DMS 273 (cell line): Measurements from ENCODE around the gene TKFC.
A peak's percentile ranks its signal among the peaks of the same experiment; 100 is the strongest.

Source experiments
- DNase-seq: peaks from one replicate; lab custom pipeline; 2025; ENCODE audit not compliant: unreplicated experiment; lab: John Stamatoyannopoulos, UW

Gene TKFC, protein sequence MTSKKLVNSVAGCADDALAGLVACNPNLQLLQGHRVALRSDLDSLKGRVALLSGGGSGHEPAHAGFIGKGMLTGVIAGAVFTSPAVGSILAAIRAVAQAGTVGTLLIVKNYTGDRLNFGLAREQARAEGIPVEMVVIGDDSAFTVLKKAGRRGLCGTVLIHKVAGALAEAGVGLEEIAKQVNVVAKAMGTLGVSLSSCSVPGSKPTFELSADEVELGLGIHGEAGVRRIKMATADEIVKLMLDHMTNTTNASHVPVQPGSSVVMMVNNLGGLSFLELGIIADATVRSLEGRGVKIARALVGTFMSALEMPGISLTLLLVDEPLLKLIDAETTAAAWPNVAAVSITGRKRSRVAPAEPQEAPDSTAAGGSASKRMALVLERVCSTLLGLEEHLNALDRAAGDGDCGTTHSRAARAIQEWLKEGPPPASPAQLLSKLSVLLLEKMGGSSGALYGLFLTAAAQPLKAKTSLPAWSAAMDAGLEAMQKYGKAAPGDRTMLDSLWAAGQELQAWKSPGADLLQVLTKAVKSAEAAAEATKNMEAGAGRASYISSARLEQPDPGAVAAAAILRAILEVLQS

GRCh38 chr11:61332797-61333549, at the start of gene TKFC, which contains the start of gene DDB1:
TSS of gene TKFC (plus strand) at chr11:61333228. CDS start at chr11:61334729, 1,501 bp downstream.
TSS of gene DDB1 (minus strand) at chr11:61333105. CDS start at chr11:61332968, 137 bp downstream.
- DNase-seq: peak; percentile 96

- DNase-seq: no peak
Measured at GRCh38 chr11:61283613-61284012, 49.4 kb upstream of the TKFC start.

DNA sequence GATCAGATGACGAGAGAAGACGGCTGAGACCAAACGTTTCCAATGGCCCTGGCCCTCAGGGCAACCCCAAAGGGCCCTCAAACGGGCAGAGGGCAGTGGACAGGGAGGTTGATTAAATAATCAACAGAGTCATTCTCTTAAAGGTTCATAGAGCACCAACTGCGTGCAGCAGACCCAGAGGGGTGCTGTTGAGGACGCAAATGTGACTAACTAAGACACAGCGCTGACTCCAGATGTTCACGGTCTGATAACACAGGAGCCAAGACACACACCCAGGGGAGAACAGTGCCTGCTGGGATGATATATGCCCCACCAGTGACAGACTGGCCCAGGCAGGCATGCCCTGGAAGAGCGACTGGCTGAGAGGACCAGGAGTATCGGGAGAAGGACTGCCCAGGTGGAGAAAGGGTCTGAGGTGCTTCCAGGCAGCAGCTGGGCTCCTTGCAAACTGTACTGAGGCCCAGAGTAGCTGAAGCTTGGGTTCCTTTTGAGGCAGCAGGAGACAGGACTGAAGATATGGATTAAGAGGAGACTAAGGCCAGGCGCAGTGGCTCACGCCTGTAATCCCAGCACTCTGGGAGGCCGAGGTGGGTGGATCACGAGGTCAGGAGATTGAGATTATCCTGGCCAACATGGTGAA, 45.6 kb upstream of the TKFC start:
- DNase-seq: no peak

DNA sequence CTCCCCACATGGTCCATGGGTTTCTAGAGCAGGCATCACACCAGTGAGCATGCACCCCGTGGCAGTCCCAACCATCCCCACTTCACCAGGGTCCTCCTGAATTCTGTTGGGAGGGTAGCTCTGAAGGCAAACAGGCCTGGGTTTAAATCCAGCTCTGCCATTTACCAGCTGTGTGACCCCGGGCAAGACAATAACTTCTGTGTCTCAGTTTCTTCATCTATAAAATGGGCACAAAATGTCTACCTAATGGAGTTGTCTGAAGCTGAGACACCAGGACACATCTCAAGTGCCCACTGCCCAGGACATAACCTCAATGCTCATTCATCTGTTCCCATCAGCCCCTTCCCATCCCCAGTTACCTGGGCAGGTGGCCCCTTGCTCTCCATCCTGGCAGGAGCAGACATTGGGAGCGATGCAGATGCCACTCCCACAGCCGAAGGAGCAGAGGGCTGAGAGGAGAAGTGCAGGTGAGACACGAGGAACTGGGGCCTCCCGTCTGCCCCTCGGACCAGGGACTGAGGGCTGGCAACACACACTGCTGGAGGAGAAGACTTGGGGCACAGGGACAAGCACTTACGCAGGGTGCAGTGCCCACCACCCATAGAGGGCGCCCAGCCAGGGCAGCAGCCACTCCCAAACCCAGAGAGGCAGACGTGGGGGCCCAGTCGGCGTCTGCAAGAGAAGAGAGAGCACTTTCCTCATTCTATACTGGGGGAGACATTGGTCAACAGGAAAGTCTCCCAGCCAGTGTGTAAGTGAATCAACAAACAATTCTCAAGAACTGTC, 41.9 kb upstream of the TKFC start:
- no peak for DNase-seq

DNA sequence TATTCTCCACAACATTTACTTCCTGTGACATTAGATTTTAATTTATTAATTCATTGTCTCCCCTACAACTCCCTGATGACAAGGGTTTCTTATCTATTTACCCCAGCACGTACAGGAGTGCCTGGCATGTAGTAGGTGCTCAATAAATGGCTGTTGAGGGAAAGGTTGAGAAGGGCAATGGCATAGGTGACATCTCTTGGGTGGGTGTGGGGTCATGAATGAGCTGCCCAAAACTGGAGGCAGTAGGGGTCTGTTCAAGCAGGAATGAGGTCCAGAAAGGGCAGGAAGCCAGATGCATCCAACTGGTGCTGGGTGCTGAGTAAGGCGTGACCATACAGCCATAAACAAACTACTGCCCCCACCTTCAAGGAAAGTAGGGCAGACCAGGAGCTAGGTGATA, 40.7 kb upstream of the TKFC start:
- no peak for DNase-seq

DNA sequence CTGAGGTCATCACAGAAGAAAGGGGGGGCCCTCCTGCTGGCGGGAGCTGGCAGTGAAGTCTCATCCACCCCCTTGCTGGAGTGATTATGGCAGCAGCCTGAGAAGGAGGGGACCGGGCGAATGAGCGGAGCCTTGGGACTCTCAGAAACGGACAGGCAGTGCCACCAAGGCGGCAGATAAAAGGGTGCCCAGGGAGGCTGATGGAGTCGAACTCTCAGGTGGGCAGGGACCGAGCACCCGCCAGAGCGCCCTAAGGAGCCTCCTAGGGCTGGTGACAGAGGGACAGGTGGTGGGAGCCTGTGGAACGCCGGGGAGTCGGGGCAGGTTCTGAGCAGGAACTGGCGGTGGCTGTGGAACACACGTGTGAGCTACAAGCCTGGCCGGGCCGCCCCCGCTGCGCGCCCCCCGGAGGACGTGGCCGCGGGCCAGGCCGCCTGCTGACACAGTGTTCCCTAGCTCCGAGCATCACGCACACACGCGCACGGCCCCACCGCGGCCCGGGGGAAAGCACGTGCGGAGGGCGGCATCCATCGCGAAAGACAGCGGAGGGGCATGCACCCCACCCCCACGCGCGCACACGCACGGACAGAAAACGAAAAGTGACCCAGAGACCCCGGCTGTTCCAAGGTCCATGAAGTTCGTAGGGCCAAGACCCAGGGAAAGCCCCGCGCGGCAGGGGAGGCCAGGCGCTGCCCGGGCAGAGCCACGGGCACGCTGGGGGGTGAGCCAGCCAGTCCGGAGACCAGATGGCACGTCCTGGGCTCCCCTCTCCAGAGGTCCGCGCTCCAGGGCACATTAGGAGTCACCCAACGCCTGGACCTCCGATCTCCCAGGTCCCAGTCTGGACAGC, 38.9 kb upstream of the TKFC start:
- peak; percentile 84 for DNase-seq

DNA sequence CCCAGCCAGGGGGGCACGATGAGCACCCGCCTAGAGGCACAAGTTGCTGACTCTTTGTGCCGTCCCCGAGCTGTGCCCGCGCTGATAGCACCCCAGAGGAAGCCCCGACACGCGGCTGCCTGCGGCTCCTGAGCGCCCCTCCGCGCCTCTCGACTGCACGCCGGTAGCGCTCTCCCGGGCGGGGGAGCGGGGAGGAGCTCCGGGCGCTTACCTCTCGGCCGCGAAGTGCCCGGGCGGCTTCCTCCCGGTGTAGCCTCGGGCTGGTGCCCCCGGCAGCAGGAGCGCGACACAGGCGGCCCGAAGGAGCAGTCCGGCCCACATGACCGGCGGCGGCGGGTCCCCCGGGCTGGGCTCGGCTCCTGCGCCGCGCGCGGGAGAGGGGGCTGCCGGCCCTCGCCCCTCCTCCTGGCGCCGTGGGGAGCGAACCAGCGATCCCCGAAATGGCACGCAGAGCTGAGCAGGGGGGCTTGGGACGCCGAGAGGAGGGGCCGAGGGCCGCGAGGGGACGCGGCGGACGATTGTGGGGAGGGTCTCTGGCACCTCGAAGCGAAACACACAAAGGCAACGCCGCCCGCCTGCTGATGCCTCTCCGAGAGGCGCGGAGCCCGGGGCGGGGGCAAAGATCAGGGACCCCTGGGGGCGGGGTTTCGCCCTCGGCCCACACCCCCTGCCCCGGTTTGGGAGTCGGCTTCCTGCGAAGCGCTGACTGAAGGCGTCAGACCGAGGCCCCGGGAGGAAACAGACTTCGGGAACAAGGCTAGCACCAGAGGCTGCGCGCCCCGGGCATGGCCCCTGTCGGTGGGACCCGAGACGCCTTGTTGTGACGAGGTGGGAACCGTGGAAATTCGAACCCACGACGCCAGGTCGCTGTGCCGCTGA, 38.1 kb upstream of the TKFC start, which contains the start of gene VWCE:
VWCE (minus strand) TSS at position 600 of the 879 bp plus-strand sequence; CDS start at position 321, 279 bp downstream.
- peak; percentile 88 for DNase-seq

DNA sequence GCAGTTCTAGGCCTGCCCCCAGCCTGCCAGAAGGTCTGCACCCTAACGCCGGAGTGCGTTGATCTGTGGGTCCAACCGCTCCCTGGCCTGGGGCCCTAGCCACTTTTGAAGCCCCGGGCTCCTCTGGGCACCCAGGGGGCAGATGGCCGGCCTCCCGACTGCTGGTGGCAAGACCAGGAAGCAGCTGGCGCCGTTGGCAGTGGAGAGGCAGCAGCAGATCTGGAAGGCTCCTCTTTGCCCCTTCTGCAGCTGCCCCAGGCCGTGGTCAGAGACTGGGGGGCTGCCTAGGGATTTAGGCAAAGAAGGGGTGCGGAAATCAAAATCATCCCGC, 37.5 kb upstream of the TKFC start:
- DNase-seq: peak; percentile 83

DNA sequence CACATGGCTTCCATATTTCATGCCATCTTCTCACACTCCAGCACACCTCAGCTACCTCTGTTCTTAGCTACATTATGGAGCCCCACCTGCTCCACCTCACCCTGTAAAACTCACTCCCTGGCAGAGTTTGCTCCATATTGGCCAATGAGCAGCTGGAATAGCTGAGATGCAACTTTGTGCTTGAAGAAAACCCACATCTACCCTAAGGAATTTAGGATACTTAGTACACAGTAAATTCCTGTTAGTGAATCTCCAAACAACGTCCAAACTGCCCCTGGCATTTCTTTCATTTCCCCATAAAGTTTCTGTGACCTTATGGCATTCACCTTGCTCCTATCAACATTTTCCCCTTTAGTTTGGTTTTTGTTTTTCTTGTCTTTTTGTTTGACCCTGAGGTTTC, 35.7 kb upstream of the TKFC start:
- DNase-seq: no peak

DNA sequence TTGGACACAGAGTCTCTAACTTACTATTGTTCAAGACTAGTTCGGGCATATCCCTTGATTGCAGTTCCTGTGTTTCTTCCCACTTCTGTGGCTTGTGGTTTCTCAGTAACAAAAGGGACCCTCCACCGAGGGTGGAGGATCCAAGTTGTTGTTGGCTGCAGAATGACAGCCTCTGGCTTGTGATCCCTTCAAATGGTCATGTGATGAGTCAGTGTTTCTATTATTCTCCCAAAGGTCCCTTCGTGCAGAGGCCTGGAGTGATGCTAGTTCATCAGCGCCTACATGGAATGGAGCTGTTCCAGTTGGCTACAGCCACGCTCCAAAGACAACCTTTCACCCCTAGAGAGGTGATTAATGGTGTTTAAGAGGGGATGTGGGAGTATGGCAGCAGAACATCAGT, 35.3 kb upstream of the TKFC start:
- no peak for DNase-seq

DNA sequence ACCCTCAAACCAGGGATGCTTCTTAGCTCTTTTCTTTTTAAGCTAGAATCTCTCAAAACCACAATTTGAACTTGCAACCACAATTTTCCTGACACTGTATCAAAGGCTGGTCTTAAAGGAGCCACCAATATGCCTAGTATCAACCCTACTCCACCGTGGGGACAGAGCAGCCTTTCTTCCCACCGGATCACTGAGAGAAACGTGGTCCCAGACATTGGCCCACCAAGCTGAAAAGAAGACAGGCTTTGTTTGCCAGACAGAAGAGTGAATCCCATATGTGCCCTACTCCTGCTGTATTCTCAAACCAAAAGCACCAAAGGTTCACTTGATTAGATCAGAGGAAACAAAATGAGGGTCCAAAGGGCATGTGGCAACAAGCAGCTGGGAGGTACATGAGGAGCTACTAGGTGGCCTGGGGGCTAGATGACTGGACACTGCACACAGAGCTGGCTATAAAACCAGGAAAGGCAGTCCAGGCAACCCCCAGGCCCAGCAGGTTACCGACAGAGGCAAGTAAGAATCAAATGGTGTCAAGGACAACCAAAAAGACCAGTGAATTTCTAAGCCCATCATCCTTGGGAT, 34.3 kb upstream of the TKFC start:
- no peak for DNase-seq

- no peak for DNase-seq
Measured at GRCh38 chr11:61302550-61302949, 30.5 kb upstream of the TKFC start.

DNA sequence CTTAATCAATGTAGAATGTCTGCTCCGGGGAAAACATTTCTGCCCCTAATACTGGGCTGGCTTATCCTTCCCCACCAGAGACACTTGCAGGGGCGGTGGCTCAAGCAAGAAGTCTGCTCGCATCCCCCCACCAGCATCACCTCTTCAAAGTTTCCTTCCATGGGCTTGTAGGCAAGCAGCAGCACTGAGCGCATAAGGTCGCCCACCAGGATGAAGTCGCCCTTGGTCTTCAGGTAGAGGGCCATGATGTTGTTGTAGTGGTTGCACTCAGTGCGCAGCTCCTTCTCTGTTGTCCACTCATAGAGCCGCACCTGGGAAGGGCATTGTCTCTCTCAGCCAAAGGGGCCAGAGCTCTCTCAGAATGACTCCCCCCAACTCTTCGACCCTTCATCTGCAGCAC, 29.3 kb upstream of the TKFC start:
- no peak for DNase-seq

DNA sequence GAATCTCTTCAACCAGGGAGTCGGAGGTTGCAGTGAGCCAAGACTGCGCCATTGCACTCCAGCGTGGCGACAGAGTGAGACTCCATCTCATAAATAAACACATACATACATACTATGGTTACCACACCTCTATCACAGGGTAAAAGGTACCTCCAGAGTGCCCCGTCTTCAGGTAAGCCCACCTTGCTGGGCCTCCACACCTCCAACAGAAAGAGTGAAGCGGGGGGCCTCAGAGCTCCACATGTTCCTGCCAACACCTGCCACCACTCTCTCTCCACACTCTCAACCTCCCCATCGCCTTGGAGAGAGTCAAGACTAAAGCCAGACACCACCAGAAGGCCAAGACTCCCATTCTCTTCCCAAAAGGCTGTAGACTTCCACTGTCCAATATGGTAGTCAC, 27.6 kb upstream of the TKFC start:
- DNase-seq: no peak

DNA sequence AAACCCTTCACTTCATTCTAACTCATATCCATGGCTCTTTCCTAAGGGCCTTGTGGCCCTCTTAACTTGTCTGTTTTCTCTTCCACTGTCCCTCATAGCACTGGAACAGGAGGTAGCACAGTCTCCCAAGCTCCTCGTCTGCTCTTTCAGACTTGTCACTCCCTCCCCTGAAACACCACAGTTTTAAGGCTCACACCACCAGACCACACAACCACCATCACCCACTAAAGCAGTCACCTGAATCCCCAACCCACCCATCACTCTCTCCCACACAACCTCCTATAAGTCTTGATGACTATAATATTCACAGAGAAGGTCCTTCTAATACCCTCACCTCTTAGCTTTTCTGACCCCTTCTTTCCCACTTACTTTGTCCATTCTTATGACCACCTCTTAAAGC, 26.8 kb upstream of the TKFC start:
- no peak for DNase-seq

- DNase-seq: no peak
Measured at GRCh38 chr11:61307354-61307753, 25.7 kb upstream of the TKFC start.

DNA sequence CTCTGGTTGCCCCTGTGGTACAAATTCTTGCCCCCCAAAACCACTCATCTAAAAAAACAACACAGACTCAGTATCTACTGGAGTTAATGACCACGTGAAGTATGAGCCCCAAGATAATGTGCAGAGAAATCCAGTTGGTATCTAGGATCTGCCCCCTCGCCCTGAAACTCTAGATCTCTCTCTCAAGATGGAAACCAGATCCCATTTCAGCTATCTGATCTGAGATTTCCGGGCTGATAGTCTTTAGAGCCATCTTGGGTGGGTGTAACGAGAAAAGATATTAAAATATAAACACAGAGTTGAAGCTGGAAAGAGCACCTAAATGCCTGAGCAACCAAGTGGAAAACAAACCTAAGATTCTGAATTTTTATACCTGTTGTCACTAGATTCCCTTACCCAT, 23.9 kb upstream of the TKFC start:
- DNase-seq: no peak

GRCh38 chr11:61309739-61310138, 23.3 kb upstream of the TKFC start:
- no peak for DNase-seq
